IMR-90 (cell line): ENCODE measurements around the gene DAD1. TPM values are rescaled to one million over a fixed set of nuclear protein-coding genes. Genes with fewer than 3 reads are reported as not detected.

Experiments
- ATAC-seq: fragments of 200-7000 bp; cut with Tn5 transposase; 2 replicates; pipeline ENCODE4 v1.9.1; 2020; ENCODE audit warnings: low read depth, mild to moderate bottlenecking, moderate library complexity
- BruUV-seq: library from RNA; stranded (reverse); fragments of 400-500 nt; replicated peaks from 2 replicates; lab custom pipeline; 2021; lab: Mats Ljungman, UMichigan
- CTCF ChIA-PET: fragments of 300-600 bp; formaldehyde crosslinking; extraction: SDS; loops from one replicate; lab custom pipeline; 2021; ENCODE audit warnings: antibody characterized with exemption; lab: Yijun Ruan, JAX
- POLR2A ChIA-PET: fragments of 300-600 bp; sonication (Branson Sonifier 250); formaldehyde crosslinking; loops from one replicate; lab custom pipeline; 2022; ENCODE audit warnings: antibody characterized with exemption; ENCODE audit not compliant: unreplicated experiment; lab: Charles Lee
- DNase-seq: peaks from one replicate; pipeline ENCODE4 v3.0.0; 2013
- H2AFZ ChIP-seq: replicated peaks from 2 replicates; pipeline ENCODE3; 2013; ENCODE audit warnings: low read length, mild to moderate bottlenecking; ENCODE audit not compliant: poor library complexity
- H2AK5ac ChIP-seq: 2 replicates; pipeline ENCODE4 v1.6.1; 2013; ENCODE audit warnings: low read depth, low read length, inconsistent platforms
- H2AK9ac ChIP-seq: replicated peaks from 2 replicates; pipeline ENCODE3; 2013; ENCODE audit warnings: mild to moderate bottlenecking, low read depth, low read length, moderate library complexity; ENCODE audit not compliant: poor library complexity
- H2BK120ac ChIP-seq: 2 replicates; pipeline ENCODE4 v1.6.1; 2013; ENCODE audit warnings: low read depth, low read length, inconsistent platforms
- H2BK15ac ChIP-seq: 3 replicates; pipeline ENCODE4 v1.6.1; 2013; ENCODE audit warnings: low read depth, low read length, inconsistent platforms
- H2BK20ac ChIP-seq: 2 replicates; pipeline ENCODE4 v1.6.1; 2013; ENCODE audit warnings: low read depth, mild to moderate bottlenecking, inconsistent platforms, low read length, moderate library complexity
- H2BK5ac ChIP-seq: 2 replicates; pipeline ENCODE4 v1.6.1; 2013; ENCODE audit warnings: mild to moderate bottlenecking, low read depth, low read length, inconsistent platforms; ENCODE audit not compliant: poor library complexity, severe bottlenecking
- H3K14ac ChIP-seq: replicated peaks from 2 replicates; pipeline ENCODE4 v1.6.1; 2013; ENCODE audit warnings: low read depth, low read length, inconsistent platforms
- H3K18ac ChIP-seq: 2 replicates; pipeline ENCODE4 v1.6.1; 2013; ENCODE audit warnings: low read depth, low read length, control low read depth
- H3K23ac ChIP-seq: 2 replicates; pipeline ENCODE4 v1.6.1; 2013; ENCODE audit warnings: low read depth, low read length, inconsistent platforms
- H3K27ac ChIP-seq: 2 replicates; pipeline ENCODE4 v1.5.1; 2013; ENCODE audit warnings: mild to moderate bottlenecking, control low read depth, low read length; ENCODE audit not compliant: insufficient read depth
- H3K27me3 ChIP-seq: 2 replicates; pipeline ENCODE4 v1.6.1; 2013; ENCODE audit warnings: low read length; ENCODE audit not compliant: control insufficient read depth, insufficient read depth
- H3K36me3 ChIP-seq: 2 replicates; pipeline ENCODE4 v1.6.1; 2013; ENCODE audit warnings: low read length, mixed read lengths; ENCODE audit not compliant: control insufficient read depth, insufficient read depth
- H3K4ac ChIP-seq: 2 replicates; pipeline ENCODE4 v1.6.1; 2013; ENCODE audit warnings: low read depth, low read length, inconsistent platforms
- H3K4me1 ChIP-seq: 2 replicates; pipeline ENCODE4 v1.6.1; 2013; ENCODE audit warnings: low read length, mixed read lengths; ENCODE audit not compliant: control insufficient read depth, insufficient read depth
- H3K4me2 ChIP-seq: 2 replicates; pipeline ENCODE4 v1.6.1; 2013; ENCODE audit warnings: low read depth, mild to moderate bottlenecking, control low read depth, low read length, moderate library complexity
- H3K4me3 ChIP-seq: 2 replicates; pipeline ENCODE4 v1.5.1; 2013; ENCODE audit warnings: low read depth, mild to moderate bottlenecking, control low read depth, low read length, moderate library complexity; ENCODE audit not compliant: insufficient read depth
- H3K56ac ChIP-seq: 2 replicates; pipeline ENCODE4 v1.6.1; 2013; ENCODE audit warnings: low read length, inconsistent platforms; ENCODE audit not compliant: insufficient read depth; ENCODE audit errors: extremely low read depth
- H3K79me1 ChIP-seq, 2 experiments: 2 replicates each; pipeline ENCODE4 v1.6.1; 2013; ENCODE audit warnings: low read length in 2 of 2, inconsistent platforms in 1 of 2, low read depth in 1 of 2
- H3K9ac ChIP-seq: 2 replicates; pipeline ENCODE4 v1.6.1; 2013; ENCODE audit warnings: low read depth, low read length, control low read depth
- H3K9me1 ChIP-seq: 2 replicates; pipeline ENCODE4 v1.6.1; 2013; ENCODE audit warnings: low read length, inconsistent platforms; ENCODE audit not compliant: insufficient read depth
- H3K9me3 ChIP-seq: 2 replicates; pipeline ENCODE4 v1.6.1; 2013; ENCODE audit warnings: low read length; ENCODE audit not compliant: control insufficient read depth, insufficient read depth
- H4K20me1 ChIP-seq: 2 replicates; pipeline ENCODE4 v1.6.1; 2013; ENCODE audit warnings: low read length, inconsistent platforms; ENCODE audit not compliant: insufficient read depth
- H4K5ac ChIP-seq: 2 replicates; pipeline ENCODE4 v1.6.1; 2013; ENCODE audit warnings: mild to moderate bottlenecking, low read depth, low read length, control low read depth
- H4K8ac ChIP-seq, 2 experiments: 2 replicates each; pipeline ENCODE4 v1.6.1; 2013; ENCODE audit warnings: low read depth in 2 of 2, low read length in 2 of 2, control low read depth in 1 of 2, inconsistent platforms in 1 of 2
- H4K91ac ChIP-seq: 2 replicates; pipeline ENCODE4 v1.6.1; 2013; ENCODE audit warnings: low read depth, low read length, inconsistent platforms; ENCODE audit not compliant: insufficient read depth
- MAZ ChIP-seq: IDR thresholded peaks from 2 replicates; pipeline ENCODE4 v1.6.1; 2012; ENCODE audit warnings: low read depth, mild to moderate bottlenecking, low read length, improper control_type of control experiment, moderate library complexity, borderline replicate concordance
- POLR2A ChIP-seq: IDR thresholded peaks from 2 replicates; pipeline ENCODE4 v1.6.1; 2012; ENCODE audit warnings: mild to moderate bottlenecking, low read depth, low read length
- RCOR1 ChIP-seq: IDR thresholded peaks from 2 replicates; pipeline ENCODE4 v1.6.1; 2012; ENCODE audit warnings: mild to moderate bottlenecking, low read length, improper control_type of control experiment; ENCODE audit not compliant: insufficient replicate concordance
- USF2 ChIP-seq: fragments of 150-350 bp; IDR thresholded peaks from 2 replicates; pipeline ENCODE4 v1.6.1; 2017; ENCODE audit warnings: mild to moderate bottlenecking, antibody characterized with exemption, low read length, low read depth
- WGBS, 2 experiments: methylation state at CpG; one replicate each; pipeline versions ENCODE4 v1.1.5 to v1.1.7; 2013; ENCODE audit warnings: missing lambda C conversion rate in 2 of 2; ENCODE audit not compliant: insufficient read length in 1 of 2; ENCODE audit errors: extremely low coverage in 2 of 2; 5-methylcytosine and 5-hydroxymethylcytosine counted together
- dilution Hi-C: fragments of 300-500 bp; cut with HindIII; formaldehyde crosslinking; loops from one replicate; pipeline ENCODE4 v1.14.3; 2018; ENCODE audit warnings: low sequenced_read_pairs; ENCODE audit not compliant: unreplicated experiment
- in situ Hi-C: fragments of 300-500 bp; cut with MboI; formaldehyde crosslinking; loops from 3 replicates; pipeline ENCODE4 v1.14.3; 2019; ENCODE audit warnings: low sequenced_read_pairs, inconsistent platforms, mixed read lengths
- intact Hi-C: fragments of 100-400 bp; cut with micrococcal nuclease; formaldehyde crosslinking; loops from 2 replicates; pipeline ENCODE4 v1.10.0; 2022
- polyA plus RNA-seq, 3 experiments: library from polyadenylated mRNA; depleted of rRNA; stranded (reverse); fragments of >200 nt; gene quantifications; 2 replicates each; pipeline ENCODE4 v1.2.3, GENCODE V29; 2012; ENCODE audit warnings: low replicate concordance in 1 of 3
- total RNA-seq: library from RNA; depleted of rRNA; stranded (reverse); fragments of >200 nt; gene quantifications from 2 replicates; pipeline ENCODE4 v1.2.3, GENCODE V29; 2012

DAD1 gene
- total and polyA plus RNA-seq, 2 of the 4 experiments (the other 2 are of a cell fraction): 396 to 496 TPM

- Histone ChIP-seq H3K9ac (peak within 1 kb of the TSS; percentile 92), H4K91ac (peak within 1 kb of the TSS; percentile 59), H2BK5ac (peak within 1 kb of the TSS; percentile 84), H3K18ac (peak within 1 kb of the TSS; percentile 84), H3K14ac (peak within 1 kb of the TSS; percentile 89), H4K8ac (peak within 1 kb of the TSS; percentile 61 to 90; a peak in 3 of 4 replicates), H2AK5ac (peak within 1 kb of the TSS; percentile 55; the same call in 1 of the 2 replicates), H3K23ac (peak within 1 kb of the TSS; percentile 93), H4K20me1 (no peaks in the 10 kb centered on the region; the same call in 1 of the 2 replicates), H3K9me1 (peaks cover 19% of the 10 kb centered on the region), H4K5ac (peak within 1 kb of the TSS; percentile 80), H2BK20ac (peak within 1 kb of the TSS; percentile 48), H2BK15ac (peak within 1 kb of the TSS; percentile 67; the same call in 2 of the 3 replicates), H3K4me3 (peak within 1 kb of the TSS; percentile 92), H3K4ac (peak within 1 kb of the TSS; percentile 86), H3K9me3 (no peaks in the 10 kb centered on the region), H2AFZ (peak within 1 kb of the TSS; percentile 96), H3K4me1 (peaks cover 7% of the 10 kb centered on the region), H3K56ac (peak within 1 kb of the TSS; percentile 73; the same call in 1 of the 2 replicates), H3K4me2 (peak within 1 kb of the TSS; percentile 90), H3K27me3 (no peaks in the 10 kb centered on the region), H2AK9ac (peak within 1 kb of the TSS; percentile 75), H3K27ac (peak within 1 kb of the TSS; percentile 88), H2BK120ac (peak within 1 kb of the TSS; percentile 72), H3K79me1 (peaks cover 13 to 31% of the 10 kb centered on the region in 2 experiments), H3K36me3 (peaks cover 18% of the 10 kb centered on the region)
- DNase-seq (peak; percentile 42), ATAC-seq (peak; percentile 90)
- WGBS, 2 experiments: 0% methylated on average over 1 of the region's 49 CpGs; no CpG with 5 or more reads in 1 of the 2 experiments
- intact Hi-C loops (no loop called here), in situ Hi-C loops (no loop called here), dilution Hi-C loops (no loop called here)
- POLR2A ChIA-PET: interaction anchor here (0.6 to 1.2 kb wide), 2 partner anchors 9 to 190 kb away, joined by 5 to 6 read pairs; partner anchors contain the start of gene DAD1
- peak; percentile 62 for TF ChIP-seq POLR2A
- TF ChIP-seq MAZ: peak; percentile 13; the same call in 1 of the 2 replicates
- TF ChIP-seq RCOR1: no peak
- peak; percentile 85 for TF ChIP-seq USF2
- TSS peak; percentile 39 for BruUV-seq
- CTCF ChIA-PET: interaction anchor here (1.2 to 2.2 kb wide), 3 partner anchors 8 to 55 kb away, joined by 6 to 14 read pairs (median 7); partner anchors contain the start of gene DAD1
Observed at GRCh38 chr14:22598099-22598895, 9.3 kb upstream of the DAD1 start, which contains the start of gene ABHD4. TSS of gene ABHD4 (plus strand) at chr14:22598300. CDS start at chr14:22598307, 7 bp downstream.
